ENCODE measurements around the gene DSCAM.

Gene DSCAM

GRCh38 chr21:40299451-40299850 is 547.5 kb downstream of the DSCAM start:
- no peak overlapping the region for H3K4me3 ChIP-seq (ENCODE audit: low read depth, low read length, poor library complexity, severe bottlenecking)
- H3K27me3 ChIP-seq (ENCODE audit: insufficient read depth, low read length) = no peaks in the 10 kb centered on the region
- H3K9me2 ChIP-seq (ENCODE audit: low read depth, low read length) = no peaks in the 10 kb centered on the region
- no peaks in the 10 kb centered on the region for H3F3A ChIP-seq (ENCODE audit: insufficient read depth, low read length)
- no peaks in the 10 kb centered on the region for H3K79me2 ChIP-seq (ENCODE audit: insufficient read depth, low read length)
- H3K4me2 ChIP-seq (ENCODE audit: low read length) = no peak overlapping the region
- no peaks in the 10 kb centered on the region for H4K20me1 ChIP-seq (ENCODE audit: insufficient read depth, low read length)
- H3K36me3 ChIP-seq (ENCODE audit: insufficient read depth, low read length) = no peaks in the 10 kb centered on the region
- TF ChIP-seq CTCF (IDR thresholded peaks at IDR 0.05; ENCODE audit: low read length) = no peak
- no peak for TF ChIP-seq EZH2 (IDR thresholded peaks at IDR 0.05; ENCODE audit: borderline replicate concordance, low read length)
- no peaks in the 10 kb centered on the region for H3K9me3 ChIP-seq (ENCODE audit: low read length)
- H3K27ac ChIP-seq (ENCODE audit: low read depth, low read length, poor library complexity, severe bottlenecking) = no peak overlapping the region
- no peak overlapping the region for H2AFZ ChIP-seq (ENCODE audit: low read length)
- H3K4me1 ChIP-seq (ENCODE audit: insufficient read depth, low read length, severe bottlenecking) = no peaks in the 10 kb centered on the region
- no peak overlapping the region for H3K9ac ChIP-seq (ENCODE audit: low read length)

- H2AFZ ChIP-seq (ENCODE audit: low read length) = no peak overlapping the region
- no peaks in the 10 kb centered on the region for H3K9me3 ChIP-seq (ENCODE audit: low read length)
- H3K4me2 ChIP-seq (ENCODE audit: low read length) = no peak overlapping the region
- no peaks in the 10 kb centered on the region for H4K20me1 ChIP-seq (ENCODE audit: insufficient read depth, low read length)
- no peaks in the 10 kb centered on the region for H3K4me1 ChIP-seq (ENCODE audit: insufficient read depth, low read length, severe bottlenecking)
- no peak overlapping the region for H3K4me3 ChIP-seq (ENCODE audit: low read depth, low read length, poor library complexity, severe bottlenecking)
- no peak overlapping the region for H3K9ac ChIP-seq (ENCODE audit: low read length)
- no peak overlapping the region for H3K27ac ChIP-seq (ENCODE audit: low read depth, low read length, poor library complexity, severe bottlenecking)
- no peaks in the 10 kb centered on the region for H3K9me2 ChIP-seq (ENCODE audit: low read depth, low read length)
- no peaks in the 10 kb centered on the region for H3F3A ChIP-seq (ENCODE audit: insufficient read depth, low read length)
- H3K27me3 ChIP-seq (ENCODE audit: insufficient read depth, low read length) = no peaks in the 10 kb centered on the region
- H3K79me2 ChIP-seq (ENCODE audit: insufficient read depth, low read length) = no peaks in the 10 kb centered on the region
- TF ChIP-seq EZH2 (IDR thresholded peaks at IDR 0.05; ENCODE audit: borderline replicate concordance, low read length) = no peak
- TF ChIP-seq CTCF (IDR thresholded peaks at IDR 0.05; ENCODE audit: low read length) = no peak
- no peaks in the 10 kb centered on the region for H3K36me3 ChIP-seq (ENCODE audit: insufficient read depth, low read length)
These were observed 552.6 kb downstream of the DSCAM start for GRCh38 chr21:40294345-40294744.

GRCh38 chr21:40291560-40291959 is 555.4 kb downstream of the DSCAM start:
- Histone ChIP-seq H3K9ac (ENCODE audit: low read length) (no peak overlapping the region), H3K9me2 (ENCODE audit: low read depth, low read length) (no peaks in the 10 kb centered on the region), H3K27ac (ENCODE audit: low read depth, low read length, poor library complexity, severe bottlenecking) (no peak overlapping the region), H3K4me3 (ENCODE audit: low read depth, low read length, poor library complexity, severe bottlenecking) (no peak overlapping the region), H3K27me3 (ENCODE audit: insufficient read depth, low read length) (no peaks in the 10 kb centered on the region), H3K4me1 (ENCODE audit: insufficient read depth, low read length, severe bottlenecking) (no peaks in the 10 kb centered on the region), H3F3A (ENCODE audit: insufficient read depth, low read length) (no peaks in the 10 kb centered on the region), H3K36me3 (ENCODE audit: insufficient read depth, low read length) (no peaks in the 10 kb centered on the region), H3K4me2 (ENCODE audit: low read length) (no peak overlapping the region), H4K20me1 (ENCODE audit: insufficient read depth, low read length) (no peaks in the 10 kb centered on the region), H3K9me3 (ENCODE audit: low read length) (no peaks in the 10 kb centered on the region), H2AFZ (ENCODE audit: low read length) (no peak overlapping the region), H3K79me2 (ENCODE audit: insufficient read depth, low read length) (no peaks in the 10 kb centered on the region)
- TF ChIP-seq EZH2 (IDR thresholded peaks at IDR 0.05; ENCODE audit: borderline replicate concordance, low read length) (no peak), CTCF (IDR thresholded peaks at IDR 0.05; ENCODE audit: low read length) (no peak)

Measured in OCI-LY1 (cell line).